H1 (cell line): ENCODE measurements around the gene SF3B2. TPM values are rescaled to one million over a fixed set of nuclear protein-coding genes. Genes with fewer than 3 reads are reported as not detected.

ENCODE experiments used
- CTCF ChIA-PET: fragments of 300-600 bp; sonication (Branson Sonifier 250); formaldehyde crosslinking; loops from one replicate; lab custom pipeline; 2021; ENCODE audit not compliant: partially characterized antibody; lab: Charles Lee
- POLR2A ChIA-PET: fragments of 300-600 bp; sonication (Branson Sonifier 250); formaldehyde crosslinking; loops from one replicate; lab custom pipeline; 2021; ENCODE audit warnings: inconsistent platforms; ENCODE audit not compliant: partially characterized antibody; lab: Charles Lee
- DNase-seq, 2 experiments: peaks; one replicate each; pipeline versions ENCODE4 v3.0.0 to v3.0.0-alpha.2; 2010 to 2022; ENCODE audit warnings: low spot score in 2 of 2, low read depth in 1 of 2, mixed read lengths in 1 of 2
- FAIRE-seq: peaks from 2 replicates; lab custom pipeline; 2011; peaks lifted over from hg19 to GRCh38; lab: Jason Lieb, UNC
- H2AFZ ChIP-seq: 2 replicates; pipeline ENCODE4 v1.8.1; 2012; ENCODE audit warnings: low read length, inconsistent platforms
- H2AK5ac ChIP-seq: 2 replicates; pipeline ENCODE4 v1.6.1; 2013; ENCODE audit warnings: low read depth, low read length
- H2BK120ac ChIP-seq: replicated peaks from 2 replicates; pipeline ENCODE3; 2013; ENCODE audit warnings: low read depth, low read length, inconsistent platforms
- H2BK12ac ChIP-seq: 2 replicates; pipeline ENCODE4 v1.6.1; 2013; ENCODE audit warnings: low read depth, low read length
- H2BK15ac ChIP-seq: 2 replicates; pipeline ENCODE4 v1.6.1; 2013; ENCODE audit warnings: low read length
- H2BK20ac ChIP-seq: 2 replicates; pipeline ENCODE4 v1.6.1; 2013; ENCODE audit warnings: low read length
- H2BK5ac ChIP-seq: 2 replicates; pipeline ENCODE4 v1.6.1; 2013; ENCODE audit warnings: low read depth, low read length
- H3K14ac ChIP-seq: 2 replicates; pipeline ENCODE4 v1.6.1; 2013; ENCODE audit warnings: inconsistent platforms; ENCODE audit not compliant: insufficient read length
- H3K18ac ChIP-seq: 2 replicates; pipeline ENCODE4 v1.6.1; 2013; ENCODE audit warnings: low read length; ENCODE audit errors: extremely low read depth
- H3K23ac ChIP-seq: 2 replicates; pipeline ENCODE4 v1.6.1; 2013; ENCODE audit warnings: inconsistent platforms; ENCODE audit not compliant: insufficient read length
- H3K23me2 ChIP-seq: 2 replicates; pipeline ENCODE4 v1.6.1; 2013; ENCODE audit warnings: low read depth, low read length
- H3K27ac ChIP-seq: 2 replicates; pipeline ENCODE4 v1.6.1; 2011; ENCODE audit warnings: low read depth, low read length, inconsistent platforms
- H3K27me3 ChIP-seq, 4 experiments: replicated peaks in 1 of 4; 1 replicate in 1 of 4; 2 replicates in 3 of 4; pipeline versions ENCODE4 v1.6.1 to v1.8.1; 2011 to 2013; ENCODE audit warnings: low read length in 3 of 4, mild to moderate bottlenecking in 3 of 4, inconsistent platforms in 2 of 4, mixed read lengths in 2 of 4, moderate library complexity in 1 of 4; ENCODE audit not compliant: control insufficient read depth in 3 of 4, insufficient read depth in 3 of 4; ENCODE audit errors: extremely low read depth in 1 of 4
- H3K36me3 ChIP-seq, 4 experiments: 2 replicates each; pipeline versions ENCODE4 v1.6.1 to v1.8.1; 2011 to 2013; ENCODE audit warnings: mild to moderate bottlenecking in 4 of 4, low read length in 3 of 4, moderate library complexity in 2 of 4, control low read depth in 1 of 4, inconsistent platforms in 1 of 4; ENCODE audit not compliant: insufficient read depth in 4 of 4, control insufficient read depth in 2 of 4
- H3K4ac ChIP-seq: replicated peaks from 2 replicates; pipeline ENCODE3; 2013; ENCODE audit warnings: low read length, low read depth, mixed read lengths, inconsistent platforms; ENCODE audit not compliant: insufficient read length
- H3K4me1 ChIP-seq, 4 experiments: replicated peaks in 1 of 4; 1 replicate in 1 of 4; 2 replicates in 3 of 4; pipeline versions ENCODE4 v1.6.1 to v1.8.1; 2011 to 2013; ENCODE audit warnings: low read length in 3 of 4, inconsistent platforms in 2 of 4, mixed read lengths in 1 of 4; ENCODE audit not compliant: insufficient read depth in 4 of 4, control insufficient read depth in 3 of 4
- H3K4me2 ChIP-seq, 2 experiments: 2 replicates each; pipeline versions ENCODE4 v1.6.1 to v1.8.1; 2011 to 2013; ENCODE audit warnings: low read depth in 2 of 2, low read length in 2 of 2, control low read depth in 1 of 2, inconsistent platforms in 1 of 2, mild to moderate bottlenecking in 1 of 2; ENCODE audit not compliant: insufficient read depth in 1 of 2
- H3K4me3 ChIP-seq, 4 experiments: fragments of 200-600, 300-600 bp in 1 of 4; sonication (generic), shearing (Covaris generic), sonication (Bioruptor Twin) in 1 of 4; 2 replicates each; pipeline versions ENCODE4 v1.5.1 to v1.8.1; 2011 to 2016; ENCODE audit warnings: low read length in 4 of 4, low read depth in 3 of 4, control low read depth in 2 of 4, inconsistent platforms in 2 of 4, mild to moderate bottlenecking in 2 of 4, mixed read lengths in 1 of 4, moderate library complexity in 1 of 4; ENCODE audit not compliant: insufficient read depth in 2 of 4; ENCODE audit errors: extremely low read depth in 1 of 4
- H3K56ac ChIP-seq: replicated peaks from 2 replicates; pipeline ENCODE3; 2013; ENCODE audit warnings: low read depth, mild to moderate bottlenecking, mixed read lengths, low read length, inconsistent platforms; ENCODE audit not compliant: insufficient read length
- H3K79me1 ChIP-seq: 2 replicates; pipeline ENCODE4 v1.6.1; 2013; ENCODE audit warnings: low read depth, low read length, control low read depth
- H3K79me2 ChIP-seq, 2 experiments: 2 replicates each; pipeline versions ENCODE4 v1.6.1 to v1.8.1; 2012 to 2013; ENCODE audit warnings: low read length in 2 of 2, mild to moderate bottlenecking in 2 of 2, inconsistent platforms in 1 of 2; ENCODE audit not compliant: insufficient read depth in 2 of 2, control insufficient read depth in 1 of 2
- H3K9ac ChIP-seq, 4 experiments: replicated peaks in 1 of 4; 1 replicate in 1 of 4; 2 replicates in 3 of 4; pipeline versions ENCODE4 v1.6.1 to v1.8.1; 2011 to 2013; ENCODE audit warnings: low read depth in 3 of 4, low read length in 3 of 4, control low read depth in 2 of 4, mild to moderate bottlenecking in 2 of 4, moderate library complexity in 2 of 4, inconsistent platforms in 1 of 4; ENCODE audit errors: extremely low read depth in 1 of 4
- H3K9me3 ChIP-seq, 2 experiments: 2 replicates each; pipeline versions ENCODE4 v1.6.1 to v1.8.1; 2012 to 2013; ENCODE audit warnings: mild to moderate bottlenecking in 2 of 2, moderate library complexity in 2 of 2, control low read depth in 1 of 2, inconsistent platforms in 1 of 2, low read depth in 1 of 2, low read length in 1 of 2, mixed read lengths in 1 of 2; ENCODE audit not compliant: insufficient read depth in 2 of 2
- H4K20me1 ChIP-seq, 2 experiments: replicated peaks in 1 of 2; 2 replicates each; pipeline versions ENCODE3 to v1.8.1; 2011 to 2013; ENCODE audit warnings: inconsistent platforms in 2 of 2, low read length in 2 of 2, mild to moderate bottlenecking in 1 of 2; ENCODE audit not compliant: insufficient read depth in 2 of 2, control insufficient read depth in 1 of 2
- H4K5ac ChIP-seq: 2 replicates; pipeline ENCODE4 v1.6.1; 2013; ENCODE audit warnings: low read length, low read depth, mixed read lengths, inconsistent platforms; ENCODE audit not compliant: insufficient read length
- H4K8ac ChIP-seq: 2 replicates; pipeline ENCODE4 v1.8.0; 2013; ENCODE audit warnings: mild to moderate bottlenecking, moderate library complexity, low read length, inconsistent platforms; ENCODE audit not compliant: insufficient read depth; ENCODE audit errors: extremely low read depth
- H4K91ac ChIP-seq: replicated peaks from 2 replicates; pipeline ENCODE3; 2013; ENCODE audit warnings: low read length, mixed read lengths, inconsistent platforms; ENCODE audit not compliant: insufficient read length
- CBX8 ChIP-seq: fragments of 300-800, 300-1000 bp; sonication (generic); IDR thresholded peaks from 2 replicates; pipeline ENCODE4 v1.7.1; 2016; ENCODE audit warnings: low read depth, low read length, borderline replicate concordance
- CHD2 ChIP-seq: IDR thresholded peaks from 2 replicates; pipeline ENCODE4 v1.6.1; 2012; ENCODE audit warnings: low read length, improper control_type of control experiment
- CREB1 ChIP-seq: IDR thresholded peaks from 2 replicates; pipeline ENCODE4 v1.6.1; 2012; ENCODE audit warnings: inconsistent platforms
- GABPA ChIP-seq: IDR thresholded peaks from 2 replicates; pipeline ENCODE4 v1.6.1; 2011; ENCODE audit warnings: mild to moderate bottlenecking, low read length, moderate library complexity, borderline replicate concordance; ENCODE audit not compliant: insufficient read depth
- HDAC2 ChIP-seq, 2 experiments: fragments of 300-600 bp in 1 of 2; sonication (generic) in 1 of 2; IDR thresholded peaks; 2 replicates each; pipeline ENCODE4 v1.6.1; 2011 to 2012; ENCODE audit warnings: low read depth in 2 of 2, low read length in 2 of 2, mild to moderate bottlenecking in 2 of 2, moderate library complexity in 2 of 2, borderline replicate concordance in 1 of 2, inconsistent platforms in 1 of 2
- KDM1A ChIP-seq: fragments of 200-600, 300-600 bp; sonication (generic); IDR thresholded peaks from 2 replicates; pipeline ENCODE4 v1.7.1; 2016; ENCODE audit warnings: mild to moderate bottlenecking, low read length, borderline replicate concordance
- MAFK ChIP-seq: IDR thresholded peaks from 2 replicates; pipeline ENCODE4 v1.6.1; 2012; ENCODE audit warnings: low read depth, mild to moderate bottlenecking, improper control_type of control experiment, low read length
- POLR2A ChIP-seq, 2 experiments: IDR thresholded peaks; 1 replicate in 1 of 2; 2 replicates in 1 of 2; pipeline ENCODE4 v1.6.1; 2011; ENCODE audit warnings: low read depth in 2 of 2, low read length in 2 of 2, mild to moderate bottlenecking in 2 of 2; ENCODE audit errors: control extremely low read depth in 1 of 2
- POLR2AphosphoS5 ChIP-seq: IDR thresholded peaks from 2 replicates; pipeline ENCODE4 v1.6.1; 2011; ENCODE audit warnings: low read depth, low read length
- POU5F1 ChIP-seq: IDR thresholded peaks from 2 replicates; pipeline ENCODE4 v1.6.1; 2011; ENCODE audit warnings: low read depth, mild to moderate bottlenecking, low read length, moderate library complexity
- RNF2 ChIP-seq: fragments of 200-900, 300-1000 bp; sonication (generic); IDR thresholded peaks from 2 replicates; pipeline ENCODE4 v1.7.1; 2016; ENCODE audit warnings: borderline replicate concordance, low read depth, mild to moderate bottlenecking, antibody characterized with exemption, low read length; ENCODE audit not compliant: poor library complexity, severe bottlenecking; ENCODE audit errors: missing control alignments
- SIRT6 ChIP-seq: IDR thresholded peaks from one replicate; pipeline ENCODE4 v1.7.1; 2012; ENCODE audit warnings: low read length, inconsistent platforms
- TCF12 ChIP-seq: IDR thresholded peaks from 2 replicates; pipeline ENCODE4 v1.6.1; 2011; ENCODE audit warnings: low read depth, mild to moderate bottlenecking, low read length
- TEAD4 ChIP-seq: IDR thresholded peaks from 2 replicates; pipeline ENCODE4 v1.6.1; 2012; ENCODE audit warnings: low read depth, low read length, inconsistent platforms, mixed read lengths
- WGBS, 2 experiments: shearing (Covaris generic) in 1 of 2; methylation state at CpG; one replicate each; pipeline versions ENCODE4 v1.1.6 to v1.1.7; 2013 to 2015; ENCODE audit warnings: low lambda C conversion rate in 2 of 2, mixed read lengths in 2 of 2, inconsistent platforms in 1 of 2, low coverage in 1 of 2, missing lambda C conversion rate in 1 of 2; ENCODE audit not compliant: insufficient replicate concordance in 2 of 2, insufficient coverage in 1 of 2, insufficient read length in 1 of 2; ENCODE audit errors: extremely low coverage in 1 of 2, missing lambda C conversion rate in 1 of 2; 5-methylcytosine and 5-hydroxymethylcytosine counted together
- polyA plus RNA-seq, 7 experiments: library from polyadenylated mRNA; depleted of rRNA in 3 of 7; stranded (reverse) in 5 of 7; unstranded in 2 of 7; fragments of >200 nt in 5 of 7; fragments of 200-250 nt in 2 of 7; gene quantifications; 1 replicate in 5 of 7; 2 replicates in 1 of 7; 4 replicates in 1 of 7; pipeline versions ENCODE4 v1.2.1 to v1.2.3, GENCODE V29; 2011 to 2013; ENCODE audit warnings: missing spikeins in 2 of 7, mixed read lengths in 2 of 7
- total RNA-seq: library from RNA; stranded (reverse); fragmentation: NEBNext Ultra II Directional; extraction: Animal tissue kit (Norgen Biotek cat#: 25700); gene quantifications from 2 replicates; pipeline ENCODE4 v1.2.1, GENCODE V29; 2021

The SF3B2 gene
- total and polyA plus RNA-seq, 2 of the 8 experiments (the other 6 are each of a cell fraction or from before 2014, with no cell fraction given), result 182 to 237 TPM

- no peak overlapping the region for H2BK5ac ChIP-seq
- no peaks in the 10 kb centered on the region for H3K27me3 ChIP-seq
- H4K5ac ChIP-seq, result no peak overlapping the region
- CTCF ChIA-PET, result interaction anchor here (0.9 to 1.9 kb wide), 4 partner anchors 15 to 51 kb away, joined by 3 to 7 read pairs (median 4); no protein-coding TSS in a partner anchor
- peaks cover 3% of the 10 kb centered on the region for H3K79me1 ChIP-seq
- no peak overlapping the region for H3K23ac ChIP-seq
- FAIRE-seq, result no peak
- H3K56ac ChIP-seq, result no peak overlapping the region
- H3K36me3 ChIP-seq, result no peaks in the 10 kb centered on the region
- no peak overlapping the region for H3K4me3 ChIP-seq
- H3K23me2 ChIP-seq, result no peaks in the 10 kb centered on the region; the same call in 1 of the 2 replicates
- H2AK5ac ChIP-seq, result no peak overlapping the region
- H3K18ac ChIP-seq, result no peak overlapping the region
- no peak overlapping the region for H3K27ac ChIP-seq
- H2BK120ac ChIP-seq, result no peak overlapping the region
- WGBS, 2 experiments, result 90% methylated on average over 3 of the region's 3 CpGs; no CpG with 5 or more reads in 1 of the 2 experiments
- H2BK20ac ChIP-seq, result no peak overlapping the region
- H3K14ac ChIP-seq, result no peak overlapping the region
- H3K9ac ChIP-seq, result no peak overlapping the region
- H4K8ac ChIP-seq, result no peak overlapping the region
- H3K4me1 ChIP-seq, result peaks cover 0 to 3% (median under 1%) of the 10 kb centered on the region in 4 experiments; a peak in 1 of 7 replicates
- no peak overlapping the region for H2BK15ac ChIP-seq
- no peak overlapping the region for H3K4ac ChIP-seq
- POLR2A ChIA-PET, result interaction anchor here (1.7 to 2.4 kb wide), 2 partner anchors 13 to 230 kb away, joined by 3 to 9 read pairs; partner anchors contain the start of gene PACS1
- no peak overlapping the region for H4K91ac ChIP-seq
- no peak for DNase-seq
- H3K4me2 ChIP-seq, result no peak overlapping the region
- no peaks in the 10 kb centered on the region; a peak in 1 of 4 replicates for H3K79me2 ChIP-seq
- no peaks in the 10 kb centered on the region for H3K9me3 ChIP-seq
- no peak overlapping the region for H2BK12ac ChIP-seq
- no peaks in the 10 kb centered on the region for H4K20me1 ChIP-seq
- H2AFZ ChIP-seq, result no peak overlapping the region
- TF ChIP-seq POLR2AphosphoS5 (no peak), CBX8 (no peak), SIRT6 (no peak), POLR2A (IDR thresholded peaks at IDR 0.05; ENCODE audit: control extremely low read depth in 1 of 2, low read depth in 2 of 2, low read length in 2 of 2) (no peak), RNF2 (no peak), GABPA (no peak), CHD2 (no peak), POU5F1 (no peak), TEAD4 (no peak), MAFK (no peak), CREB1 (no peak), HDAC2 (IDR thresholded peaks at IDR 0.05; ENCODE audit: borderline replicate concordance in 1 of 2, low read depth in 2 of 2, low read length in 2 of 2) (no peak), TCF12 (no peak), KDM1A (no peak)
These were observed 31.6 kb downstream of the SF3B2 start for GRCh38 chr11:66083767-66084166.
